GM21381 (cell line): ENCODE results near the gene MRPS23.
"Not testable (repeated sequence)": the region's sequence is repeated elsewhere in the genome, so short reads cannot be mapped to it uniquely, and the experiment has no call there.

Experiments
- ATAC-seq: cut with Tn5 transposase; IDR thresholded peaks from one replicate; pipeline ENCODE4 v1.9.1; 2021; ENCODE audit warnings: mild to moderate bottlenecking, moderate library complexity; ENCODE audit not compliant: unreplicated experiment

The MRPS23 gene

DNA sequence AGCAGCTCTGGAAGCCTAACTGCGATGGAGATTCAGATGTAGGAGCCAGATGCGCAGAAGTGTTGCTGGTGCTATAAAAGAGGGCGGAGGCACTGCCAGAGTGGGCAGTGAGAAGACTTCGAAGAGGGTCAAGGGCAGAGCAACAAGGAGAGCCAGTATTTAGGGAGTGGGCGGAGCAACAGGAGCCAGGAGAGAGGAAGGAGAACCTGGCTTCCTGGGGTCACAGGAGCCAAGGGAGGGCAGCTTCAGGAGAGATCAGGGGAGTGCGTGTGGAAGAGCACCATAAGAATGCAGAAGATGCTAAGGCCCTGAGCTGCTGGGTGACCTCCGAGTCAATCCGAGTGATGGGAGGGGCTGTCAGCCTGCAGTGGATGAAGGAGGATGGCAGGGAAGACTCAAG is 14.4 kb upstream of the MRPS23 start:
- no peak for ATAC-seq

DNA sequence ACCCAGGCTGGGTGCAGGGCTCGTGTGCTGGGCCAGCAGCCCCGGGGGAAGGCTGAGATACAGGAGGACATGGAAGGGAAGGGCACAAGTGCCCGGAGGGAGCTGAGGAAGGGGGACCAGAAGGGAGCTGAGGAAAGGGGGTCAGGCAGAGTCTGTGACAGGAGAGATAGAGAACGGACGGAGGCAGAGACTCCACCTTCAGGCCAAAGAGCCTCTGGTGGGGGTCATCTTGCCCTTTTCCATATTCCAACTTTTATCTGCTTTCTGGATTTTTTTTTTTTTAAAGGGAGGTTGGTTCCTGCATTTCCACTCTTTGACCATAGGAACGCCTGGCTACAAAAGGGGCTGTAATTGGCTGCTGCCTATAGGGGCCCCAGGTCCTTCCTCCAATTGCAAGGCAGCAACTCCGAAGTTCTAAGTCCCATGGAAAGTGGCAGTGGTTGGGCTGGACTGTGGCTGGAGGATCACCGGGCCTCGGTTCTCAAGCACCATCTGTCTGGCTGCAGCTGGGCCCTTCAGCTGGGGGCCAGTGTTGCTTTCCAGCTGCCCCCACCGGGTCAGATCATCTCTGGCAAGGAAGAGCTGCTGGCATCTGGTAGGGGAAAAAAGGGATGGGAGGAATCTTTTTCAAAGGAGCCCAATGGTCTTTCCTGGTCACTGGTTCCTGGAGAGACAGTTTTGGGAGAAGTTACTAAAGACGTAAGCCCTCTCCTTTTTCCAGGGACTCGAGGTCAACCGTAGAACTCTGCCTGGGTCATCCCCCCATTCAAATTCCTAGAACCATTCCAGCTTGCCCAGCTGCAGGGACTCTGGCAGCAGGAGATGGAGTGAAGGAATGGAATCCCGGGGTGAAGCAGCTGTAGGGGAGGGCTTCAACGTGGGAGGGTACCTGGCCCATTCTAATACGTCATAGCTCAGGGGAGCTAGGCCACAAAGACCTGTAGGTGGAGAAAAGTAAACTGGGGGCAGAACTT is 13.1 kb upstream of the MRPS23 start:
- ATAC-seq = no peak

DNA sequence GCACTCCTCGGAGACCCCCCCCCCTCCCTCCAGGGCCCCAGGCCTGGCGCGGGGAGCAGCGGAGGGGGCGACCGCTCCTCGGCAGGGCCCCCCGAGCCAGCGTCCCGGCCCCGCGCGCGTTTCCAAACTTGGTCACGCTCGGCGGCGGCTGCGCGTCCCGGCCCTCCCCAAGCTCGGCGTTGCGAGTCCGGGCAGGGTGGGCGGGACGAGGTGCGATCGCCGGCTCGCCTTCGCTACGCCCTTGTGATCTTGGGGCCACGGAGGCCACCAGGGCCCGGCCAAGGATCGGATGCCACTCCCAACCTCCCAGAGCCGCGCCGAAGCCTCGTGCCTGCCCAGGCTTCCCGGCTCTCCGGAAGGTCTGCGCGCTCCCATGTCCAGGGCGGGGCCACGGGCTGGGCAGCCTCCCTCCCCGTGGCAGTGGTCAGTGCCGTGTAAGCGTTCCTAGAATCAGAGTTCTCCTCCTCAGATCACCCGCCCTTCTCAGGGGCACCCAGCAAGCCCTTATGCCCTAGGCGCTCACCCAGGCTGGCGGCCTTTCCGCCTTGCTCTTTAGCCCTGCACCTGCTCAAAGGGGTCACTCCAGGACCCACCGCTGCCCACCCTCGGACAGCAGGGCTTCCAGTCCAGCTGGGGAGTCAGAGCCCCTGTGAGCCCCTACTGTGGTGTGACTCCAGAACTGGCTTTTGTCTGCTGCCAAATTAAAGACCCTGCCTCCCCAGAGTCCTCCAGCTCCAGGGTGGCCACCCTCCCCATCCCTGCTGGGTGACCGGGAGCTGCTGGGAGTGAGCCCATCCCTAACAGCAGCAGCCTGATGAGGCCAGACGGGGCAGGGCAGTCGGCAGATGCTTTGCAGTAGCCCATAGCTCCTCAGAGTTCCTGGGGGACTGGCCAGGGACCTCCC is 12.2 kb upstream of the MRPS23 start:
- ATAC-seq = no peak

DNA sequence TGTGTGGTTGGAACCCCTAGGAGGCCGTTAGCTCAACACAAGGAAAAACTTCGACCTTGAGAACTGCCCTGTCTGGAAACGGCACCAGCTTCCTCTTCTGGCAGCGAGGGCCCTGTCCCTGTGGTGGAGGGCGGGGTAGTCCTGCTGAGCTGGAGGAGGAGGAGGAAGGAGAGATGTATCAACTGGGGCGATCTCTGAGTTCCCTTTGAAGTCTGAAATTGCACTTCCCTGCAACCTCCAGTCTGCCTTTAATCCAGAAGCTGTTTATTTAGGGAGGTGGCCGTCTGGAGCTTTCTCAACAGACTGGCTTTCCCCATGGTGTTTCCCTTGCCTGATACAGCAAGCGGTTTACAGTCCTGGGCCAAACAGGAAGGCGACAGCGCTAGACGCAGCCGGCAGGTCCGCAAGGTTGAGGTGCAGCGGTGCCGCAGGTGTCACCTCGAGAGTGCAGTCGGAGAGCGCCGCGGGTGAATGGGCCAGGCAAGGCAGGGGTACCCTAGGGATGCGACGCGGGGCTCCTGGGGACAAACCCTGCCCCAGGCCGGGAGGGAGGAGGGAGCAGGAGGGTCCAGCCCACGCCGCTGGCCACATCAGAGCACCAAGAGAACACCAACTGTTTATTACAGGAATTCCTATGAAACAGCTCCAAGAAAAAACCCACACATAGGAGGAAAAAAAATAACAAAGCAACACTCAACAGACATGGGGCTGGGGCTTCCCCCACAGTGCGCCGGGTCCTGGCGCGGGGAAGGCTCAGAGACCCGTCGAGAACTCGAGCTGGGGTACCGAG is 11.4 kb upstream of the MRPS23 start:
- ATAC-seq = no peak

DNA sequence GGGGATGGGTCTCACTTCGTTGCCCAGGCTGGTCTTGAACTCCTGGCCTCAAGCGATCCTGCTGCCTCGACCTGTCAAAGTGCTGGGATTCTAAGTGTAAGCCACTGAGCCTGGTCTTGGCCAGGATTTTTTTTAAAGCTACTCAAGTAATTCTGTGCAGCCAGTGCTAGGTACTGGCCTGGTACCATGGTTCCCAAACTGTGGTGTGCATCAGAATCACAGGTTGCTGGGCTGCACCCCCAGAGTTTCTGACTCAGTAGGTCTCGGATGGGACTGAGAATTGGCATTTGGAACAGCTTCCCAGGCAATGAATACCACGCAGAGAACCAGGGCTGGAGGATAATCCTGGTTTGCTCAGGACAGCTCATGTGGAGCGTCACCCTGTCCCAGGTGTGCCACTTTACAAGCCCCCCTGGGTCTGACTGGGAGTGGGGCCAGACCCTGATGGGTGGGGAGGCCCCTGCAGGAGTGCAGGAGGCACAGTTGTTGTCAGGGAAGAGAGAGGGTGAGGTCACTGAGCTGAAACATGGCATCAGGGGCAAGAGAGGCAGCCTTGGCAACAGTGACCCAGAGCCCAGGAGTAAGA is 10.7 kb upstream of the MRPS23 start:
- ATAC-seq = no peak

DNA sequence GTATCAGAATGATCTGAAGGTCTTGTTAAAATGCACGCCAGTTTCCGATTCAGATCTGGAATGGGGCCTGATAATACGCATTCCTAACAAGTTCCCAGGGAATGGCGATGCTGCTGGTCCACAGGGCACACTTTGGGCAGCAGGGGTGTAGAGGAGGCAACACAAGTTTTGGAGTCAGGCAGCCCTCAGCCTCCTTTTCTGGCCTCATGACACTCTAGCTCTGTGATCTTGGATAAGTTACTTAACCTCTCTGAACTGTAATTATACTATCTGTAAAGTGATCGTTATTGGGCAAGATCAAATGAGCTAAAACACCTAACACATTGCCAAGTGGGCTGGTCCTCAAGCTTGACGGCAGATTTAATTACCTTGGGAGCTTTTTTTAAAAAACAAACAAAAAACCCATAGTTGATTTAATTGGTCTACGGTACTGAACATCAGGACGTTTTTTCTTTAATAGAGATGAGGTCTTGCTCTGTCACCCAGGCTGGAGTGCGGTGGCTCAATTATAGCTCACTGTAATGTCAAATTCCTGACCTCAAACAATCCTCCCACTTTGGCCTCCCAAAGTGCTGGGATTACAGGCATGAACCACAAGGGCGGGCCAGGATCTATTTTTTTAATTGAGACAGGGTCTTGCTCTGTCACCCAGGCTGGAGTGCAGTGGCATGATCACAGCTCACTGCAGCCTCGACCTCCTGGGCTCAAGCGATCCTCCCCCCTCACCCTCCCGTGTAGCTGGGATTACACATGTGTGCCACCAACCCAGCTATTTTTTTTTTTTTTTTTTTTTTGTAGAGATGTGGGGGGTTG is 10.0 kb upstream of the MRPS23 start:
- no peak for ATAC-seq

DNA sequence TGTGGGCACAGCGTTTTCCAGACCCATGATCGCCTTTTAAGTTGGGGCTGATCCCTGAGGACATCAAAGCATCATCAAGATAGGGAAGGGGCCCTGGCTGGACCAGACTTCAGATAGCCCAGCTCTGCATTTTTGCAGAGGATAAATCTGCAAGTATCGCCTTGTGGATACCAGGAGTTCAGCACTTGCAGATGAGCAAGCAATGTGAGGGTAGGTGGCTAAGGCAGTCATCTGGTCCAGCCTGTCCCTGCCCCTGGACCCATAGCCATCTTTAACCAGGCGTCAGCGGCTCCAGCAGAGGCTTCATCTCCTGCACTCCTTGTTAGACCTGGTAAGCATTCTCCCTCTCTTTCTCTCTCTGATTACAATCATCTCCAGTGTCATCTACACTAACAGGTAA is 9.0 kb upstream of the MRPS23 start:
- no peak for ATAC-seq

DNA sequence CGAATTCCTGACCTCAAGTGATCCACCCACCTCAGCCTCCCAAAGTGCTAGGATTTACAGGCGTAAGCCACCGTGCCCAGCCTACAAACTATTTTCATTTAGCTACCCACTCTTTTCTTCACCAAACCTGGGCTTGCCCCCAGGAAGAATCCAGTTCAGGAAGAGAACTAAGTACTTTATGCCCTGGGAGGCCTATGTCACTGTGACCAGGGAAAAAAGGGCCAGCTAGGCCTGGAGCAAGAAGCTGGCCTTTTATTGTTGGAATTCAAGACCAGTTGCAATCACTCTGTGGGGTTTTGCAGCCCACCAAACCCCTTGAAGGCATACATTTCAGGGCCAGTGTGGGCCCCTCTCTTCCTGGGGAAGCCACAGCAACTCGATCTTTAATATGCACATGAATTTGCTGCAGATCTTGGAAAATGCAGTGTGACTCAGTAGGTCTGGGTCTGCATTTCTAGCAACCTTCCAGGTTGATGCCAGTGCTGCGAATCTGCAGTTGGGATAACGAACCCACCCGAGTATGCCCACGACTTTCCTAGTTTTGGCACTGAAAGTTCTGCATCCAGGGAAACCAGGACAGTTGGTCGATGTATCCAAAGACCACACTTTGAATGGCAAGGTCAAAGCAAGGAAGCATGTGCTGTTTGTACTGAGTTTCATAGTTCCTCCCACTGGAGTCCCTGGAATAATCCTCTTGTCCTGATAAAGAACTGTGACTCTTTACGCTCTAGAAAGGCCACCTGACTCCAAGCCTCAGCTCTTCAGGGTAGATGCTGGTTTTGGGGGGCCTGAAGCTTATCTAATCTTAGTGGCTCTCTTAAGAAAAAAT is 7.2 kb upstream of the MRPS23 start:
- no peak for ATAC-seq

DNA sequence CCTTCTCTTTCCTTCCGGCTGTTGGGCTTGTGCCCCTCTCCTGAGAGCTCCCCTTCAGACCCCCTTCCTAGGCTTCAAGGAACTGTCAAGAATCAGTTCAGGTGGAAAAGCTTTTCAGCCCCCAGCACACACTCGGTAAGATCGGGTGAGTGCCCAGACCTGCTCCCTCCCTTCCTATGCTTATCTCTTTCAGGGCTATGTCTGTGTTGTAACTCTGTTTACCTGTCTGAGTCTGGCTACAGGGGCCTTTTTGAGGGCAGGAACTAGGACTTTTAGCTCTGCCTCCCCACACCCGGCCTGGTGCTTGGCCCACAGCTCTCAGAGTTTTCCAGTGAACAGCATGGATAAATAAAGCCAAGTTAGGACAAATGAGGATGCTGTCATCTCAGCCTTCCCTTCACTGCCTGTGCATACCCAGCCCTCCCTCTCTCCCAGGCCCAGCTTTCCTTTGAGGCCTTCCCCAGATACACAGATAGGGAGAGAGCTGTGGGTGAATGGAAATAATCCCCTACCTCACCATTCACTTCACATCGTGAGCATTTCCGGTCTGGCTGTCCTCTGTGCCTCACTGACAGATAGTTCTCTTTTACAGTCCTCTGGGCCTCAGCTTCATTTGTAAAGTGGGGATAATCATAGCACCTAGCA is 5.7 kb upstream of the MRPS23 start:
- no peak for ATAC-seq

DNA sequence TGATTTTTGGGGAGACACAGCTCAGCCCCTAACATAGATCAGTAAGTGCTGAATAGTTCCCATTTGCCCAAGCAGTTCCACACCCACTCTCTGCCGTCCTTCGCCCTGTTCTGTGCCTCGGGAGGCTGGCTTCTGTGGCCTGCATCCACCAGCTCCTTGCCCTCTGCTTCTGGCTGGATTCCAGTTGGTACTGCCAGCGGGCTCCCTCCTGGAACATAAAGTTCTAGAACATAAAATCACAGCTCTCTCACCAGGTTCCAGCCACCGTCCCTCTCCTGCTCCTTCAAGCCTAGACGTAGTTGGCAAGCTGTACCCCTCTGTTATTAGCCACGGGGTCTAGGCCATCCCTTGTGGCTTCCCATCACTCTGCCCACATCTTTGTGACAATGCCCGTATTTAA is 3.9 kb upstream of the MRPS23 start:
- no peak for ATAC-seq

DNA sequence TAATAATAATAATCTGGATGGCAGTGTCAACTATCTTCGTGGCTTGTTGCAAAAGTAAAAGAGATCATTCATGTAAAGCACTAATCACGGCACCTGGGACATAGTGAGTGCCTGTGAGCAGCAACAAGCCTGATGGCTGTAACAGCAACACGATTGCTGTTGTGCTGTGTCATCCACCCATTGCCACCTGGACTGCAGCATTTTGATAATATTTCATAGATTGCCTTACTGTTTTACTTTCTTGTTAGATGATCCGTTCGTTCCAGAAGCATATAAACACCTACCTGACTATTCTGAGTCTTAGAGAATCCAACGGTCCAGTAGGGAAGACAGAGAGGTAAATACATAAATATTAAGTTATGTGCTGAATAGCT is 3.1 kb upstream of the MRPS23 start:
- ATAC-seq = no peak

DNA sequence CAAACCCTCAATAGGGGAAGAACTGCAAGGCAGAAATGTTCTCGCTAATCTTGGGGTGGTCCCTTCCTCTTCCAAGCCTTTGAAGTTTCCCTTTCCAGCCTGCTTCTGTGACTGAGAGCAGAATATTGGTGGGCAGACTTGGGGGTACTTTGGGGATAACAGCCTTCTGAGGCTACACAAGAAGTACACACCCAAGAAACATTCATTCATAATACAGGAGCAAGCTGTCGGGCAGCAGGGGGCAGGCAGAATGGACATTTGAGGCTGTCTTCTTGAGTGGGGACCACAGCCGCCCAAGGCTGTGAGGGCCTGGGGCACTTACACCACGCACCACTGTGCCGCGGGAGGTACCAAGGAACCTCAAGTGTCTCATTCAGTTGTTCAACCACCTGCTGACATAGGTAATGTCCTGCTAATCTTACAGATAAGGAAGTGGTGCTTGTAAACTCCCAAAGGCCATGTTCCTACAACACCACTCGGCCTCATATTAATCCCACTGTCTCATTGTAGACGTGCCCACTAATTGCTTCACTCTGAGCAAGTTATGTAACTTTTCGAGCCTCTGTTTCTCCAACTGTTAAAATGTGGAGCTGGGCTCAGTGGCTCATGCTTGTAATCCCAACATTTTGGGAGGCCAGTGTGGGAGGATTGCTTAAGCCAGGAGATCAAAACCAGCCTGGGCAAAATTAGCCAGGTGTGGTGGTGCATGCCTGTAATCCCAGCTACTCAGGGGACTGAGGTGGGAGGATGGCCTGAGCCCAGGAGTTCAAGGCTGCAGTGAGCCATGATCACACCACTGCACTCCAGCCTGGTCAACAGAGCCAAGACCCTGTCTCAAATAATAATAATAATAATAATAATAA is 2.5 kb upstream of the MRPS23 start:
- no peak for ATAC-seq

DNA sequence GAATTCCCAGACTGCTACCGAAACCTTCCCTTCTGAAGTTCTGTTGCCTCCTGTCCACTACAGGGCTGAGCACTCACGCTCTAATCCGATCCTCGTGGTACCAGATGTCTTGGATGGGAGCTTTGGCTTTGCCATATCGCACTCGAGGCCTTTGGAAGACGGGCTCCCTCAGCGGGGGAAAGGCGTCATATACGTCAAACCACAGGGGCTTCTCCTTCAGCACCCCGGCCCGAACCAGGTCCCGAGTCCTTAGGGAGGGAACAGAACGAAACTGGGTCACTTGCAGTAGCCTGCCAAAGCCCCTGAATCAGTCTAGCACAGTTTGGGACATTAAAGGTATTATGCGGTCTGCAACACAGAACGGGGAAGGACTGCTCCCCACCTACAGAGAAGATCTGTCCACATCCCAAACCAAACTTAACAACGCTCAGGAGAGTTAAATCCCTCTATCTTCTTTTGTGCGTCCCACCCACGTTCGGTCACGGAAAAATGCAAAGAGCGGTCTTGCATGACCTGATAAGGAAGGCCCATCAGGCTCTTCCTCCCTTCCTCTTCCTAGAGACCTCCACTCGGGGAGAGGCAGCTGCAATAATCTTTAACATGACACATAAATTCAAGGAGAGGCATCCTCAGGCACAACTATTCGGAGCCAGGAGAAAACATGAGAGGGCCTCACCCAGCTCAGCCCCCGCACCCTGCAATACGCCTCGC is 526 bp downstream of the MRPS23 start:
- ATAC-seq = no peak

DNA sequence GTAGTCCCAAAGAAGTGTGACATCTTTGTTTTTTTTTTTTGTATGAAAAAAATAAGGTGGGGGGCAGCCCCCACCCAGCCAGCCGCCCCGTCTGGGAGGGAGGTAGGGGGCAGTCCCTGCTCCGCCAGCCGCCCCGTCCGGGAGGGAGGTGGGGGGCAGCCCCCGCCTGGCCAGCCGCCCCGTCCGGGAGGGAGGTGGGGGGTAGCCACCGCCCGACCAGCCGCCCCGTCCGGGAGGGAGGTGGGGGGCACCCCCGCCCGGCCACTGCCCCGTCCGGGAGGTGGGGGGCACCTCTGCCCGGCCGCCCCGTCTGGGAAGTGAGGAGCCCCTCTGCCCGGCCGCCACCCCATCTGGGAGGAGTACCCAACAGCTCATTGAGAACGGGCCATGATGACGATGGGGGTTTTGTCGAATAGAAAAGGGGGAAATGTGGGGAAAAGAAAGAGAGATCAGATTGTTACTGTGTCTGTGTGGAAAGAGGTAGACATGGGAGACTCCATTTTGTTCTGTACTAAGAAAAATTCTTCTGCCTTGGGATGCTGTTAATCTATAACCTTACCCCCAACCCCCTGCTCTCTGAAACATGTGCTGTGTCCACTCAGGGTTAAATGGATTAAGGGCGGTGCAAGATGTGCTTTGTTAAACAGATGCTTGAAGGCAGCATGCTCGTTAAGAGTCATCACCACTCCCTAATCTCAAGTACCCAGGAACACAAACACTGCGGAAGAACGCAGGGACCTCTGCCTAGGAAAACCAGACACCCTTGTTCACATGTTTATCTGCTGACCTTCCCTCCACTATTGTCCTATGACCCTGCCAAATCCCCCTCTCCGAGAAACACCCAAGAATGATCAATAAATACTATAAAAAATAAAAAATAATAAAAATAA is 3.5 kb downstream of the MRPS23 start:
- not testable (repeated sequence) for ATAC-seq

DNA sequence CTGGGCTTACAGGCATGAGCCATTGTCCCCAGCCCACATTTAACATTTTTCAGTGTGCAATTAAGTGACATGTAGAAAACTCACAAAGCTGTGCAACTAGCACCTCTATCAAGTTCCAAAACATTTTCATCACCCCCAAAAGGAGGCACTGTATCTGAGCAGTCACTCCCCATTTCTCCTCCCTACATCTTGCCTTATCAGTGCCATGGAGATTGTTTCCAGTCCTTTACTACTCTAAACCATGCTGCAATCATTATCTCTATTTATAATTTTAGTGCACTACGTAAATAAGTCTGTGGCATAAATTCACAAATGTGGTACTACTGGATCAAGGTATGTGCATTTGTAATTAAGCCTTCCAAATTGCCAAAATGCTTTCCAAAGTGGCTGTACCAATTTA is 7.6 kb downstream of the MRPS23 start:
- ATAC-seq = no peak

DNA sequence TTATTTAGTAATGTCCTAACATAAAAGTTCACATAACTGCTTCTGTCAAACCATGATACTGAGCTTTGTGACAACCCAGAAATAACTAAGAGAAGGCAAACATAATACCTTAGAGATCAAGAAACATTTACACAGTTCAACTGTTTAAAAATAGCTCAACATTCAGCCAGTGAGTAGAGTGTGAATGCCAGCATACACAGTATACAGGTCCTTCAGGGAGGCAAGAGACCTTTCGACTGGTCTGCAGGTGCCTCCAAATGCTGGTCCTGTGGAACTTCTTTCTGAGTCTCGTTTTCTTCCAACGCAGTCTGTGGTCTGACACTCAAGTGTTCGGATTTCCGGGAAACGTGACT is 10.3 kb downstream of the MRPS23 start:
- no peak for ATAC-seq
